GM12874 (cell line): Measurements from ENCODE around the gene SPATC1L.

ENCODE experiments used
- CTCF ChIP-seq: IDR thresholded peaks from 2 replicates; pipeline ENCODE4 v1.5.1; 2011; ENCODE audit warnings: low read depth, mild to moderate bottlenecking, control low read depth, low read length, moderate library complexity; ENCODE audit not compliant: insufficient read depth

Gene SPATC1L

GRCh38 chr21:46119637-46120271 is 64.5 kb downstream of the SPATC1L start:
- no peak for TF ChIP-seq CTCF

GRCh38 chr21:46119144-46119636 is 65.1 kb downstream of the SPATC1L start:
- no peak for TF ChIP-seq CTCF

DNA sequence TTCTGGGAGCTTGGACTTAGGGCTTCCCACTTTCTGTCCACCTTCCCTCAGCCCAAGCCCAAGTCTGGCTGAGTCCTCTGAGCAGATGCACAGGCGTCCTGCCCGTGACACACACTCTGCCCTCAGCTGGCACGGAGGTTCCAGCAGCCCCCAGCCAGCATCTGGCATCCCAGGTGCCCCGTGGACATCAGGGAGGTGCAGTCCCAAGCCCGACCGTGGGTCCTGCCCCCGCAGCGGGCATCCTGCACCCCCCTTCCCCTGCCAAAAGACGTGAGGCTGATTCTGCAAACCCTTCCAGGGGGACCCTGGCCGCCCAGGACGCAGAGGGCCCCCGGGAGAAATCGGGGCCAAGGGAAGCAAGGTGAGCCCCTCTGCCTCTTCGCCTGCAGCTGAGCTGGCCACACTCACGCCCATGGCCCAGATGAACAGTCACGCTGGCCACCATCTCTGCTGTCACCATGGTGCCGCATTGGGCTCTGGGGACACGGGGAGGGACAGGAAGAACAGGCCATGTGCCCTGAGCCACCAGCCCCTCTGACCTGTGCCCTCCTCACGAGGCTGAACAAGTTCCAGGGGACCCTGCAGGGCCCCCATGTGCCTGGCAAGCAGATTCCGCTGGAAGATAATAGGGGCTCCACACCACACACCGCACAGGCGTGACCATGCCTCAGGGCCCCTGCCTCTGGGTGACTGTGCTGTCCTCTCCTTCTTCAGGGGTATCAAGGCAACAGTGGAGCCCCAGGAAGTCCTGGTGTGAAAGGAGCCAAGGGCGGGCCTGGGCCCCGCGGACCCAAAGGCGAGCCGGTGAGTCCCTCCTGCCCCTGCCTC is 65.7 kb downstream of the SPATC1L start:
- no peak for TF ChIP-seq CTCF

- no peak for TF ChIP-seq CTCF
Measured at GRCh38 chr21:46117586-46118315, 66.5 kb downstream of the SPATC1L start.

GRCh38 chr21:46116776-46117585 is 67.3 kb downstream of the SPATC1L start:
- TF ChIP-seq CTCF = no peak

DNA sequence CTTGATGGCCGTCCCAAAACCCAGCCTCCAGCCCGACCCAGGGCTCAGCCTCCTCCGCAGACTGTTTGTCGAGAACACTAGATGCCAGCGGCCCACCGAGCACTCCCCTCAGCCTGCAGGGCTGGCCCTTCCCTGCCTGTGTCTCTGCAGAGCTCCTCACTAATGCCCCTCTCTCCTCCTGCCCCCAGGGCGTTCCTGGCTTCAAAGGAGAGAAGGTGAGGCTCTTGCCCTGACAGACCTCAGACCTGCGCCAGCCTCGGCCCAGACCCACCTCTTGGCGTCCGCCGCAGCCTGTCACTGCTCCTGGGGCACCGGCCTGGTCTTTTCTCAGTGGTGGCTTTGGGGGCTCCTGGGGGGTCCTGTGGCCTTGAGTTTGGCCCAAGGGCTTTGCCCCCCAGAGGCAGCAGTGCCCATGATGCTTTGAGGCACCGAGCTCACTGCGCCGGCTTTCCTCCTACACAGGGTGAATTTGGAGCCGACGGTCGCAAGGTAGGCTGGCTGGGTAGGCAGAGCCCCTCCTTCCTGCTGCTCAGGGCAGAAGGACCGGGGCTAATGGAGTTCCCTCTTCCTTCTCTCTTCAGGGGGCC is 68.0 kb downstream of the SPATC1L start:
- TF ChIP-seq CTCF = no peak
